Measurements from ENCODE around the gene MRPL34.
"Not testable (repeated sequence)": the region's sequence is repeated elsewhere in the genome, so short reads cannot be mapped to it uniquely, and the experiment has no call there.

MRPL34 gene

GRCh38 chr19:17286263-17286662 lies 19.4 kb upstream of the MRPL34 start:
- no peak for FAIRE-seq

GRCh38 chr19:17286752-17287151 lies 18.9 kb upstream of the MRPL34 start:
- FAIRE-seq, result no peak

GRCh38 chr19:17289489-17289888 lies 16.2 kb upstream of the MRPL34 start:
- no peak for FAIRE-seq

GRCh38 chr19:17292301-17293074 lies 13.2 kb upstream of the MRPL34 start:
- FAIRE-seq, result peak; percentile 96

- no peak for FAIRE-seq
These were observed 12.1 kb upstream of the MRPL34 start for GRCh38 chr19:17293605-17294004.

GRCh38 chr19:17294051-17294891 lies 11.4 kb upstream of the MRPL34 start:
- no peak for FAIRE-seq

- not testable (repeated sequence) for FAIRE-seq
These were observed 10.1 kb upstream of the MRPL34 start for GRCh38 chr19:17295551-17295950.

- FAIRE-seq, result no peak
These were observed 9.4 kb upstream of the MRPL34 start for GRCh38 chr19:17296273-17296672.

- no peak for FAIRE-seq
These were observed 8.7 kb upstream of the MRPL34 start for GRCh38 chr19:17296976-17297375.

GRCh38 chr19:17300992-17301619 lies 4.6 kb upstream of the MRPL34 start:
- no peak for FAIRE-seq

GRCh38 chr19:17302391-17303166 lies 3.1 kb upstream of the MRPL34 start:
- no peak for FAIRE-seq

GRCh38 chr19:17303167-17303939 lies 2.3 kb upstream of the MRPL34 start, which contains the start of gene ABHD8:
ABHD8 (minus strand) TSS chr19:17303425; CDS start chr19:17301616, 1,809 bp downstream.
- FAIRE-seq, result peak; percentile 89

- FAIRE-seq, result no peak
These were observed 1.8 kb upstream of the MRPL34 start for GRCh38 chr19:17303940-17304267.

GRCh38 chr19:17304386-17305215 lies 1.1 kb upstream of the MRPL34 start:
- FAIRE-seq, result no peak

- no peak for FAIRE-seq
These were observed 506 bp upstream of the MRPL34 start for GRCh38 chr19:17305216-17305516.

- FAIRE-seq, result no peak
These were observed 628 bp downstream of the MRPL34 start for GRCh38 chr19:17306285-17306714.

- no peak for FAIRE-seq
These were observed 2.3 kb downstream of the MRPL34 start for GRCh38 chr19:17307876-17308377.

- FAIRE-seq, result peak; percentile 99
These were observed 3.7 kb downstream of the MRPL34 start, which contains the start of gene DDA1 for GRCh38 chr19:17309198-17309964. DDA1 (plus strand) TSS chr19:17309563; CDS start chr19:17309655, 92 bp downstream.

GRCh38 chr19:17309965-17310461 lies 4.3 kb downstream of the MRPL34 start:
- FAIRE-seq, result no peak

Measured in G401.6 (cell line).